Activated naive CD8-positive, alpha-beta T cell treated with anti-CD3 and anti-CD28 coated beads, Interleukin-2, amount 10 ng/mL, durations not matched to agents 7 days and 5 days (primary cell): Measurements from ENCODE around the gene LZTR1. TPM values are rescaled to one million over a fixed set of nuclear protein-coding genes. Genes with fewer than 3 reads are reported as not detected.
"Not testable (repeated sequence)": the region's sequence is repeated elsewhere in the genome, so short reads cannot be mapped to it uniquely, and the experiment has no call there.

Source experiments
- ATAC-seq: fragments of 150-1000 bp; cut with Tn5 transposase; one replicate; pipeline ENCODE4 v1.10.0; 2021; ENCODE audit warnings: low read depth, moderate library complexity
- POLR2A ChIA-PET: fragments of 350-600 bp; sonication (Branson Sonifier 250); formaldehyde crosslinking; loops from one replicate; lab custom pipeline; 2021; ENCODE audit warnings: antibody characterized with exemption; lab: Charles Lee
- DNase-seq: peaks from one replicate; pipeline ENCODE4 v3.0.0; 2021
- H3K27ac Mint-ChIP-seq: one replicate; pipeline ENCODE4 v1.8.0; 2022; ENCODE audit warnings: mild to moderate bottlenecking, mixed read lengths
- H3K27me3 Mint-ChIP-seq: one replicate; pipeline ENCODE4 v1.8.0; 2022; ENCODE audit warnings: mild to moderate bottlenecking, moderate library complexity, mixed read lengths
- H3K36me3 Mint-ChIP-seq: one replicate; pipeline ENCODE4 v1.8.0; 2021; ENCODE audit warnings: mild to moderate bottlenecking, mixed read lengths
- H3K4me1 Mint-ChIP-seq: one replicate; pipeline ENCODE4 v1.8.0; 2021; ENCODE audit warnings: mixed read lengths
- H3K4me3 Mint-ChIP-seq: one replicate; pipeline ENCODE4 v1.8.0; 2022; ENCODE audit warnings: mild to moderate bottlenecking, moderate library complexity, mixed read lengths
- H3K9me3 Mint-ChIP-seq: one replicate; pipeline ENCODE4 v1.8.0; 2021; ENCODE audit warnings: mixed read lengths
- total RNA-seq, 2 experiments: library from RNA; stranded (reverse); gene quantifications; one replicate each; pipeline ENCODE4 v1.2.3, GENCODE V29; 2021

Gene LZTR1
- total RNA-seq, 2 experiments from 2014 or later, result 80.1 to 80.9 TPM

GRCh38 chr22:21000987-21001600 is 19.0 kb downstream of the LZTR1 start:
- Mint-ChIP-seq H3K4me3 (peak overlapping the region; percentile 96), H3K4me1 (peaks cover 18% of the 10 kb centered on the region), H3K36me3 (peaks cover 4% of the 10 kb centered on the region), H3K9me3 (no peaks in the 10 kb centered on the region), H3K27me3 (no peaks in the 10 kb centered on the region), H3K27ac (peak overlapping the region; percentile 99)
- DNase-seq (no peak), ATAC-seq (no peak)
- POLR2A ChIA-PET, result interaction anchor here (1.2 to 3.4 kb wide), 3 partner anchors 11 to 19 kb away, joined by 3 to 23 read pairs (median 16); partner anchors contain the start of gene LZTR1

DNA sequence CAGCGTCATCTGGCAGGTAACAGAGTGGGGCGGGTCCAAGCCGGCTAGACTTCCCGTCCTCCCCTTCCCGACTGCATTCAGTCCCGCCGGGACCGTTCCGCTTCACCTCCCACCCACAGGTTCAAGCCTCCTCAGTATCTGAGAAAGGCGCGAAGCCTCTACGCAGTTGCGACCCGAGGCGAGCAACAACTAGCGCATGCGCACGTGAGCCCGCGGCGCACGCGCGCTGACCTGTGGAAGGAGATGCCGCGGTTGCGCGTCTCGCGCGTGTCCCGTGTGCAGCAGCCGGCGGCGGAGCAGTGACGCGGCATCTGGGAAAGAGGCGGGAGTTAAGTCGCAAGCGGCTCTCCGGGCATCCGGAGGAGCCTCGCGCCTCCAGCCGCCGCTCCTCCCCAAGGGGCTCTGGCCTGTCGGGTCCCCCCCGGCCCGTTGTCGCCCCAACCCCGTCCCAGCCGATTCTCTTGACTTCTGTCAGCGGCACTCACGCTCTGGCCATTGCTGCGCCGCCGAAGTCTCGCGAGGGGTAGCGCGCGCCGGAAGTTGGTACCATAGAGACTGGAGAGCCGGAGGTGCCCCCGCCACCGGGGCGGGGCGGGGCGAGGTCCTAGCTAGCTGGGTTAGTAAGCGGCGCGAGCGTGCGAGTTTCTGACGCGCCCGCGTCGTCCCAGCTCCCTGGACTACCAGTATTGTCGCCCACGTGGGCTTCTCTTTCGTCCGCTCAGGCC is 19.7 kb downstream of the LZTR1 start, which contains the start of gene THAP7:
TSS of gene THAP7 (minus strand) at position 518 of the 725 bp plus-strand sequence. CDS start at position 311, 207 bp downstream.
- Mint-ChIP-seq H3K27ac (peak within 1 kb of the TSS; percentile 99), H3K36me3 (peaks cover 4% of the 10 kb centered on the region), H3K4me3 (peak within 1 kb of the TSS; percentile 96), H3K9me3 (no peaks in the 10 kb centered on the region), H3K4me1 (peaks cover 18% of the 10 kb centered on the region), H3K27me3 (no peaks in the 10 kb centered on the region)
- ATAC-seq (peak; percentile 90), DNase-seq (peak; percentile 98)
- POLR2A ChIA-PET, result interaction anchor here (0.9 to 2.7 kb wide), 6 partner anchors 11 to 31 kb away, joined by 3 to 18 read pairs (median 4); partner anchors contain the start of genes LZTR1, P2RX6 and SLC7A4

GRCh38 chr22:21003782-21004181 is 21.7 kb downstream of the LZTR1 start:
- Mint-ChIP-seq H3K36me3 (peaks cover 4% of the 10 kb centered on the region), H3K27ac (no peak overlapping the region), H3K4me3 (peak overlapping the region; percentile 96), H3K9me3 (no peaks in the 10 kb centered on the region), H3K27me3 (no peaks in the 10 kb centered on the region), H3K4me1 (peaks cover 17% of the 10 kb centered on the region)
- no peak for ATAC-seq
- POLR2A ChIA-PET, result interaction anchor here (0.6 to 2.7 kb wide), 4 partner anchors 9 to 22 kb away, joined by 3 to 18 read pairs (median 10); partner anchors contain the start of gene LZTR1
- no peak for DNase-seq

- H3K4me3 Mint-ChIP-seq, H3K4me1 Mint-ChIP-seq, H3K27me3 Mint-ChIP-seq, H3K36me3 Mint-ChIP-seq, DNase-seq, POLR2A ChIA-PET, H3K9me3 Mint-ChIP-seq, H3K27ac Mint-ChIP-seq, ATAC-seq: not testable (repeated sequence)
These were observed 27.1 kb downstream of the LZTR1 start for GRCh38 chr22:21009208-21009607.

- peak; percentile 44 for DNase-seq
- Mint-ChIP-seq H3K36me3 (no peaks in the 10 kb centered on the region), H3K27me3 (no peaks in the 10 kb centered on the region), H3K9me3 (no peaks in the 10 kb centered on the region), H3K27ac (no peak overlapping the region), H3K4me1 (peaks cover 8% of the 10 kb centered on the region), H3K4me3 (no peak overlapping the region)
- POLR2A ChIA-PET, result no interaction called here
- ATAC-seq, result no peak
These were observed 27.7 kb downstream of the LZTR1 start for GRCh38 chr22:21009638-21010425.

DNA sequence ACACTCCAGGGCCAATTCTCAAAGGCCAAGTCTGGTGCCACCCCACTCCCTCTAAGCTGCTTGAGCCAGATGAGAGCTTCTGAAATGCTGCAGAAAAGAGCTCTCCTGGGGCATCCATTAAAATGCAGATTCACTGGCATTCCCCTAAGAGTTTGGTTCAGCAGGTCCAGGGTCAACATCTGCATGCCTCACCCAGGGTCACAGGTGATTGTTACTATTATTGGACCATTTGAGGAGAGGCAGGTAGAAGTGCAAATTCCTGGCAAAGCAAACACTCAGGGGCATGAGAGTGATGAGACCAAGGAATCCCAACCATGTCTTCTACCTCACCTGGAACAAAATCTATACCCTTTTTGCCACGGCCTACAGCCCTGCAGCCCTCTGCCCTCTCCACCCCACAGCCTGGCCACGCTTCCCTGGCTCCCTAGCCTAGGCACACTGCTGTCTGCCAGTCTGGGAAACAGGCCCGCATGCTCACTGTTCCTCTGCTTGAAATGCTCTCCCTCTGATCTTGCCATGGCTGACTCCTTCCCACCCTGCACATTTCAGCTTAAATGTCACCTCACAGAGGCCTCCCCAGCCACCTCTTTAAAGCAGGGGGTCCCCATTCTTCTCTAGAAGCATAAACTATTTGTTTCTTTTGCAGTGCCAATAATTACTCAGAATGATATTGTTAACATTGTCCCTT is 28.5 kb downstream of the LZTR1 start:
- Mint-ChIP-seq H3K27ac (no peak overlapping the region), H3K36me3 (no peaks in the 10 kb centered on the region), H3K27me3 (peaks cover 3% of the 10 kb centered on the region), H3K9me3 (no peaks in the 10 kb centered on the region), H3K4me1 (peaks cover 11% of the 10 kb centered on the region), H3K4me3 (no peak overlapping the region)
- no peak for DNase-seq
- POLR2A ChIA-PET, result no interaction called here
- ATAC-seq, result no peak

DNA sequence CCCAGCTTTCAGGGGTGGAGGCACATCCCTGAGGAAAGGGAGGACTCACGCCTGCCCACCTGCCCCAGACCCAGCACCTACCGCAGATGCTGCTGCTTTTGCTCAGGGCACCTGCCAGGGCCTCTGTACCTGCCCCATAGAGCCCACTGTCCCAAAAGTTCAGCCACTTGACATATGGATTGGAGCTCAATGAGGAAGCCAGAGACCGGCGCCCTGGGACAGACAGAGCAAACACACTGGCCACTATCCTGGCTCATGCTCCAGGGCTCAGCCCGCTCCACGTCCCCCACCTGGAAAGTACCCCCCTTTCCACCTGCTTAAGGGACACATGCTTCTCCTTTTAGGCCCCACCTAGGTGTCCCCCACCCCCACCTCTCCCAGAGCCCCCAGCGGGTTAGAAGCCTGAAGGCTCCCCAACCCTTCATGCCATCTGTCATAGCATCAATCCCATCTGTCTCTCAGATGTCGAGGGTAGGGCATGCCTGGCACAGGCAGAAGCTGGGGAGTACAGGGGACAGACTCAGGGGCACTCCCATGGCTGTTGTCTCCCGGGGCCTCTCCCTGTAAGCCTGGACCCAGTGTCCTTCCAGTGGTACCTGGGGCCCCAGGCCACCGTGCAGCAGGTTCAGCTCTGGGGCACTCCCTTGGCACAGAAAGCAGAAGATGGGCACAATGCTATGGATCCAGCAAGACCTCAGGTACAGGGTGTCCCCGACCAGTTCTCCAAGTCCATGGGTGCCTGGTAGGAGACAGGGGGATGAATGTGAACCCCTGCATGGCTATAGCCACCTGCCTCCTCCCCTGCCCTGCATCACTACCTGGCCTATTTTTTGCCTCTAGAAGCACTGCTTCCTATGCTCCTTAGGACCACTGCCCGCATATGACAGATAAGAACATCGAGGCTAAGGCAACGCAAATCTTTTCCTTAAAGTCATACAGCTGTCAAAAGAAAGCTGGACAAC is 30.6 kb downstream of the LZTR1 start:
- H3K27ac Mint-ChIP-seq, result no peak overlapping the region
- DNase-seq (no peak), ATAC-seq (no peak)
- H3K4me3 Mint-ChIP-seq, result no peak overlapping the region
- no peaks in the 10 kb centered on the region for H3K36me3 Mint-ChIP-seq
- peaks cover 3% of the 10 kb centered on the region for H3K27me3 Mint-ChIP-seq
- POLR2A ChIA-PET, result interaction anchor here (0.6 to 2.3 kb wide), 2 partner anchors 8 to 10 kb away, joined by 7 to 16 read pairs; partner anchors contain the start of gene THAP7
- peaks cover 11% of the 10 kb centered on the region for H3K4me1 Mint-ChIP-seq
- no peaks in the 10 kb centered on the region for H3K9me3 Mint-ChIP-seq

- DNase-seq (no peak), ATAC-seq (no peak)
- Mint-ChIP-seq H3K36me3 (no peaks in the 10 kb centered on the region), H3K27ac (peak overlapping the region; percentile 66), H3K4me1 (peaks cover 11% of the 10 kb centered on the region), H3K9me3 (no peaks in the 10 kb centered on the region), H3K27me3 (peaks cover 3% of the 10 kb centered on the region), H3K4me3 (peak overlapping the region; percentile 83)
- POLR2A ChIA-PET, result interaction anchor here (0.9 to 2.3 kb wide), 2 partner anchors 10 to 11 kb away, joined by 3 to 16 read pairs; partner anchors contain the start of gene THAP7
These were observed 31.6 kb downstream of the LZTR1 start for GRCh38 chr22:21013657-21014201.

GRCh38 chr22:21014202-21014725 is 32.2 kb downstream of the LZTR1 start:
- DNase-seq, result peak; percentile 87
- Mint-ChIP-seq H3K4me1 (peaks cover 11% of the 10 kb centered on the region), H3K36me3 (no peaks in the 10 kb centered on the region), H3K4me3 (peak overlapping the region; percentile 83), H3K27me3 (peaks cover 3% of the 10 kb centered on the region), H3K9me3 (no peaks in the 10 kb centered on the region), H3K27ac (peak overlapping the region; percentile 66)
- POLR2A ChIA-PET, result interaction anchor here (0.9 to 2.3 kb wide), 3 partner anchors 9 to 12 kb away, joined by 3 to 16 read pairs (median 3); partner anchors contain the start of gene THAP7
- peak; percentile 90 for ATAC-seq

- Mint-ChIP-seq H3K9me3 (no peaks in the 10 kb centered on the region), H3K4me3 (peak within 1 kb of the TSS; percentile 83), H3K36me3 (no peaks in the 10 kb centered on the region), H3K4me1 (peaks cover 11% of the 10 kb centered on the region), H3K27ac (peak within 1 kb of the TSS; percentile 66), H3K27me3 (peaks cover 3% of the 10 kb centered on the region)
- no peak for ATAC-seq
- POLR2A ChIA-PET, result interaction anchor here (0.9 kb wide), 2 partner anchors 9 to 13 kb away, joined by 3 read pairs; partner anchors contain the start of gene THAP7
- peak; percentile 29 for DNase-seq
These were observed 32.8 kb downstream of the LZTR1 start, which contains the start of gene P2RX6 for GRCh38 chr22:21014726-21015465. TSS of gene P2RX6 (plus strand) at chr22:21015165. CDS start at chr22:21015175, 10 bp downstream.
